GM12801 (cell line): Measurements from ENCODE around the gene BBS9.

Experiments used
- TF ChIP-seq, protein P1 (sequence below): IDR thresholded peaks from one replicate; pipeline ENCODE4 v1.5.1; 2011; ENCODE audit warnings: control low read depth; ENCODE audit not compliant: insufficient read length; ENCODE audit errors: extremely low read depth

The BBS9 gene

DNA sequence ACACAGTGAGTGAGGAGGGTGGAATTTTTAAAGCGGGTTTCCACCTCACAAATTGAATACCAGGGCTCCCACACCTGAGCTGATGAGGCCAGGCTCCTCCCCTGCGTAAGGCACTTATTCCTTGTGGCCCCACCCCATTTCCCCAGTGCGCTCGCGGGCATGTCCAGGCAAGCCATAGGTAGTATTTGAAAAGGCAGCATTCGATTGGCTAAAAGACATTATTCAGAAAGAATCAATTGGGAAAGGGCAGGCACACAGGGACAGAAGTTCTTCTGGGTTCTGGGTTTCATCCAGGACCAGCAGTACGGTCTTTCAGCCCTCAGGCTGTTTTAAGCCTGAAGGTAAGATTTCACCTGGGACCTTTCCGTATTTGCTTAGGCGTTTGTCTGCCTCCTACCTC lies 222.3 kb downstream of the BBS9 start:
- TF ChIP-seq, protein P1, sequence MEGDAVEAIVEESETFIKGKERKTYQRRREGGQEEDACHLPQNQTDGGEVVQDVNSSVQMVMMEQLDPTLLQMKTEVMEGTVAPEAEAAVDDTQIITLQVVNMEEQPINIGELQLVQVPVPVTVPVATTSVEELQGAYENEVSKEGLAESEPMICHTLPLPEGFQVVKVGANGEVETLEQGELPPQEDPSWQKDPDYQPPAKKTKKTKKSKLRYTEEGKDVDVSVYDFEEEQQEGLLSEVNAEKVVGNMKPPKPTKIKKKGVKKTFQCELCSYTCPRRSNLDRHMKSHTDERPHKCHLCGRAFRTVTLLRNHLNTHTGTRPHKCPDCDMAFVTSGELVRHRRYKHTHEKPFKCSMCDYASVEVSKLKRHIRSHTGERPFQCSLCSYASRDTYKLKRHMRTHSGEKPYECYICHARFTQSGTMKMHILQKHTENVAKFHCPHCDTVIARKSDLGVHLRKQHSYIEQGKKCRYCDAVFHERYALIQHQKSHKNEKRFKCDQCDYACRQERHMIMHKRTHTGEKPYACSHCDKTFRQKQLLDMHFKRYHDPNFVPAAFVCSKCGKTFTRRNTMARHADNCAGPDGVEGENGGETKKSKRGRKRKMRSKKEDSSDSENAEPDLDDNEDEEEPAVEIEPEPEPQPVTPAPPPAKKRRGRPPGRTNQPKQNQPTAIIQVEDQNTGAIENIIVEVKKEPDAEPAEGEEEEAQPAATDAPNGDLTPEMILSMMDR, result no peak

- TF ChIP-seq, protein P1, result no peak
These were observed 224.8 kb downstream of the BBS9 start for GRCh38 chr7:33354201-33354600.

DNA sequence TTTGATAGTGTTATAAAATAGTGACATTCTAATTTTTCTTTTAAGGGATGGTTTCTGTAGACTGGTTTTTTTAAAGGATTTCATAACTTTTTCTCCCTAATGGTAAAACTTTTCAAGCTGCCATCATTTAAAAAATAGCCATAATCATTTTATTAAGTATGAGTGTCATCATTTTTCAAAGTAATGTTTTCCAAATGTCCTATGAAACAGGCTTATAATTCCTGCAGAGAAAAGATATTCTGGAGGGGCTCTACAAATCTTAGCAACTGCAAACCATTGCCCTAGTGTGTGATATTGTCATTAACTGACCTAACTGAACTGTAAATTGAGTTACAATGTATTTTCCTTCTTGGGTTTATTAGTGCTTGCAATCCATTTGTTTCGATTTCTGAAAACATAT lies 226.0 kb downstream of the BBS9 start:
- TF ChIP-seq, protein P1, result no peak

DNA sequence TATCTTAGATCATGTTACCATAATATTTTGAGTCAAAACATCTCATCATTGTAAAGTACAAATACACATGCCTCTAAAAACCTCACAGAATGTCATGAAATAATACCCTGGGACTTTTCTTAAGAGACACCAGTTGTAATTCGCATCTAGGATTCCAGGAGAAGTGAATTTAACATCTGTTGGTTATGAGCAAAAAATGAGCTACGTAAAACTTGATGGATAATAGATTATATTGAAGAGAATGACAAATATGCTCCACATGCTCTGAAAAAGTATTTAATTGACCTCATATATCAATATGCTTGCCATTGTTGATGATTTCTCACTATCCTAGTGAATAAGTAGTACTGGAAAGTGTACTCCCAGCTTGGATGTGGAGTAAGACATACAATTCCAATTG lies 227.0 kb downstream of the BBS9 start:
- TF ChIP-seq, protein P1, result no peak

GRCh38 chr7:33357846-33358245 lies 228.5 kb downstream of the BBS9 start:
- TF ChIP-seq, protein P1, result no peak

DNA sequence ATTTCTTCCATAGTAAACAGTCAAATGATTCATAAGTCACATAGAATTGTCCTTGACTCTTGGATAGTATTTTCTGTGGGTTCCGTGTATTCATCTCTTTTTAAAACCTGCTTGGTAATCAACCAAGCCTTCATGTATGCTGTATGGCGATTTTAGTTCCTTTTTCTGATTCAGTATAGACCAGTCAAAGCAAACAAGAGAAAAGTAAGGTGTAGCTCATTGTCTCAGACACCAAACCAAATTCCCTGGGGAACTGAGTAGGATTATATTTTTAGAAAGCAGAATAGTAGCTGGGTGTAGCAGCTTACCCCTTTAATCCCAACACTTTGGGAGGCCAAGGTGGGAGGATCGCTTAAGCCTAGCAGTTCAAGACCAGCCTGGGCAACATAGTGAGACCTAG lies 240.5 kb downstream of the BBS9 start:
- TF ChIP-seq, protein P1, result no peak

- TF ChIP-seq, protein P1, result no peak
These were observed 243.8 kb downstream of the BBS9 start for GRCh38 chr7:33373195-33373594.

GRCh38 chr7:33379891-33380525 lies 250.6 kb downstream of the BBS9 start:
- TF ChIP-seq, protein P1, result no peak
